B cell (primary cell): ENCODE results near the gene FHIT.

ENCODE experiments used
- CTCF ChIP-seq: fragments of 200-600 bp; IDR thresholded peaks from one replicate; pipeline ENCODE4 v1.8.0; 2022; ENCODE audit warnings: antibody characterized with exemption, mild to moderate bottlenecking
- EZH2 ChIP-seq: IDR thresholded peaks from 2 replicates; pipeline ENCODE4 v1.6.1; 2012; ENCODE audit warnings: borderline replicate concordance, low read depth, mild to moderate bottlenecking, moderate library complexity, low read length; ENCODE audit not compliant: insufficient read depth, poor library complexity, severe bottlenecking

- TF ChIP-seq CTCF (no peak), EZH2 (no peak)
These were observed 173.1 kb downstream of the FHIT start for GRCh38 chr3:61078048-61078752.
